SU-DHL-6 (cell line): ENCODE data around the gene FAM120A.

Source experiments
- CTCF ChIP-seq: fragments of 200-600 bp; sonication (generic); IDR thresholded peaks from one replicate; pipeline ENCODE4 v1.5.1; 2017; ENCODE audit warnings: antibody characterized with exemption, mild to moderate bottlenecking, low read length, moderate library complexity; ENCODE audit not compliant: insufficient read depth, poor library complexity, severe bottlenecking
- EZH2phosphoT487 ChIP-seq: fragments of 200-600 bp; sonication (generic), shearing (Covaris generic); conservative IDR thresholded peaks from 2 replicates; pipeline ENCODE4 v1.6.1; 2018; ENCODE audit warnings: mild to moderate bottlenecking, antibody characterized with exemption, low read length, moderate library complexity, mixed read lengths

- TF ChIP-seq CTCF = no peak
- no peak for TF ChIP-seq EZH2phosphoT487
Observed at GRCh38 chr9:93579711-93580516, 128.4 kb downstream of the FAM120A start.
